ENCODE data around the gene CFAP58.

- no peak for TF ChIP-seq EP300 (IDR thresholded peaks at IDR 0.05; ENCODE audit: low read depth in 2 of 2, low read length in 2 of 2)
- TF ChIP-seq EP300 (CRISPR knock-in tag; IDR thresholded peaks at IDR 0.05; ENCODE audit: borderline replicate concordance) = no peak
- TF ChIP-seq SP1 (IDR thresholded peaks at IDR 0.05) = no peak
- no peak for TF ChIP-seq SP1 (CRISPR knock-in tag; IDR thresholded peaks at IDR 0.05)
- TF ChIP-seq ZNF670 (CRISPR knock-in tag; IDR thresholded peaks at IDR 0.05; ENCODE audit: borderline replicate concordance) = no peak
- no peak for TF ChIP-seq DMAP1 (CRISPR knock-in tag; IDR thresholded peaks at IDR 0.05)
- TF ChIP-seq SMC3 (IDR thresholded peaks at IDR 0.05; ENCODE audit: low read length) = no peak
- no peak for TF ChIP-seq TCF7L2 (IDR thresholded peaks at IDR 0.05; ENCODE audit: low read depth, low read length)
- no peak for TF ChIP-seq ZNF274 (CRISPR knock-in tag; IDR thresholded peaks at IDR 0.05)
- TF ChIP-seq ARNTL (CRISPR knock-in tag; IDR thresholded peaks at IDR 0.05) = no peak
- no peak for TF ChIP-seq FOXA1 (IDR thresholded peaks at IDR 0.05)
- no peak for TF ChIP-seq FOXA1 (CRISPR knock-in tag; IDR thresholded peaks at IDR 0.05)
- no peak for TF ChIP-seq ZNF275 (CRISPR knock-in tag; IDR thresholded peaks at IDR 0.05; ENCODE audit: borderline replicate concordance)
- no peak for TF ChIP-seq ZNF609 (CRISPR knock-in tag; IDR thresholded peaks at IDR 0.05; ENCODE audit: borderline replicate concordance)
- no peak for TF ChIP-seq EZH2 (conservative IDR thresholded peaks at IDR 0.05; ENCODE audit: low read depth, low read length)
- TF ChIP-seq RBFOX2 (IDR thresholded peaks at IDR 0.05; ENCODE audit: low read depth, low read length) = no peak
Measured at GRCh38 chr10:104334561-104334960, 19.1 kb upstream of the CFAP58 start.
